Measurements from ENCODE around the gene BEAN1.

- TF ChIP-seq POLR2AphosphoS5 (IDR thresholded peaks at IDR 0.05; ENCODE audit: low read depth, low read length): no peak
- no peak for TF ChIP-seq CTCF (IDR thresholded peaks at IDR 0.05)
Observed at GRCh38 chr16:66382171-66382965, 44.7 kb upstream of the BEAN1 start.

Measured in Panc1 (cell line).